A673 (cell line): Measurements from ENCODE around the gene SLC22A5.

Experiments
- CTCF ChIP-seq: fragments of 300-800, 200-600 bp; sonication (generic); conservative IDR thresholded peaks from 2 replicates; pipeline ENCODE4 v1.5.1; 2017; ENCODE audit warnings: low read depth, mild to moderate bottlenecking, antibody characterized with exemption, low read length, moderate library complexity, mixed read lengths
- EZH2 ChIP-seq: fragments of 200-600 bp; sonication (generic); IDR thresholded peaks from 2 replicates; pipeline ENCODE4 v1.6.1; 2017; ENCODE audit warnings: borderline replicate concordance, low read depth, mild to moderate bottlenecking, mixed read lengths, antibody characterized with exemption, low read length; ENCODE audit not compliant: poor library complexity, severe bottlenecking

DNA sequence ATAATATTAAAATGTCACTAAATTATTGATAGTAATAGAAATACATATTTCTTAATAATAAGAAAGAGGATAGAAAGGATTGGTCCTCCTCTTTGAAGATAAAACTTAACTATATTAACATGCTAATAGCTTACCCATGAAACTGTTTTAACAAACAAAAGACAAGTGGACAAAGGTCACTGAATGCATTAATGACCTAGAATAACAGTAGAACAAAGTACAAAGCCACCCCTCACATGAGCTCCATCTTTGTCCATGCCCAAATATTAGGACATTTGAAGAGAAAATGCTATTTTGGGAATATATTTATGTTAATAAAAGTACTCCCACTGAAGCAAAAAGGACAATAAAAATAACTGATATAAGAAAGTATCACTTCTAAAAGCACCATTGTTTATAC lies 34.1 kb upstream of the SLC22A5 start:
- TF ChIP-seq EZH2, result no peak
- no peak for TF ChIP-seq CTCF
